Endothelial cell of umbilical vein (primary cell): Measurements from ENCODE around the gene TMEM37. TPM values are rescaled to one million over a fixed set of nuclear protein-coding genes. Genes with fewer than 3 reads are reported as not detected.

Experiments used
- BruUV-seq: library from RNA; stranded (reverse); fragments of 400-500 nt; replicated peaks from 2 replicates; lab custom pipeline; 2021; lab: Mats Ljungman, UMichigan
- CTCF ChIA-PET: fragments of 300-600, 350-600 bp; sonication (Branson Sonifier 250); formaldehyde crosslinking; loops from one replicate; lab custom pipeline; 2021; ENCODE audit warnings: antibody characterized with exemption, inconsistent platforms; lab: Charles Lee
- POLR2A ChIA-PET: fragments of 300-600, 350-600 bp; sonication (Branson Sonifier 250); formaldehyde crosslinking; loops from one replicate; lab custom pipeline; 2021; ENCODE audit warnings: antibody characterized with exemption, inconsistent platforms; lab: Charles Lee
- DNase-seq: peaks from one replicate; pipeline ENCODE4 v3.0.0-alpha.2; 2011; ENCODE audit warnings: low read depth, low spot score
- FAIRE-seq: peaks from 2 replicates; lab custom pipeline; 2011; peaks lifted over from hg19 to GRCh38; lab: Jason Lieb, UNC
- H2AFZ ChIP-seq: 2 replicates; pipeline ENCODE4 v1.6.0; 2012; ENCODE audit warnings: low read depth, low read length, control low read depth, inconsistent platforms
- H3K27ac ChIP-seq: 2 replicates; pipeline ENCODE4 v1.5.1; 2011; ENCODE audit warnings: low read depth, mild to moderate bottlenecking, control low read depth, low read length, moderate library complexity; ENCODE audit not compliant: insufficient read depth
- H3K27me3 ChIP-seq, 2 experiments: 2 replicates each; pipeline versions ENCODE4 v1.6.0 to v1.6.1; 2011; ENCODE audit warnings: low read length in 2 of 2, mixed read lengths in 1 of 2; ENCODE audit not compliant: control insufficient read depth in 2 of 2, insufficient read depth in 2 of 2
- H3K36me3 ChIP-seq, 2 experiments: 2 replicates in 1 of 2; 3 replicates in 1 of 2; pipeline ENCODE4 v1.5.1; 2011; ENCODE audit warnings: low read length in 2 of 2, mild to moderate bottlenecking in 1 of 2, moderate library complexity in 1 of 2; ENCODE audit not compliant: control insufficient read depth in 2 of 2, insufficient read depth in 2 of 2; ENCODE audit errors: extremely low read depth in 1 of 2
- H3K4me1 ChIP-seq: 3 replicates; pipeline ENCODE4 v1.5.1; 2011; ENCODE audit warnings: mild to moderate bottlenecking, low read length; ENCODE audit not compliant: control insufficient read depth, insufficient read depth; ENCODE audit errors: extremely low read depth
- H3K4me2 ChIP-seq: 2 replicates; pipeline ENCODE4 v1.6.1; 2011; ENCODE audit warnings: low read length, control low read depth, mixed read lengths; ENCODE audit not compliant: insufficient read depth
- H3K4me3 ChIP-seq, 3 experiments: fragments of 200-600 bp in 1 of 3; sonication (generic), shearing (Covaris generic) in 1 of 3; replicated peaks in 1 of 3; 2 replicates each; pipeline ENCODE4 v1.5.1; 2011 to 2016; ENCODE audit warnings: control low read depth in 3 of 3, low read length in 3 of 3, mild to moderate bottlenecking in 2 of 3, inconsistent platforms in 1 of 3, low read depth in 1 of 3, moderate library complexity in 1 of 3; ENCODE audit not compliant: insufficient read depth in 1 of 3
- H3K79me2 ChIP-seq: 2 replicates; pipeline ENCODE4 v1.6.0; 2012; ENCODE audit warnings: low read length, inconsistent platforms; ENCODE audit not compliant: control insufficient read depth, insufficient read depth
- H3K9ac ChIP-seq: replicated peaks from 2 replicates; pipeline ENCODE3; 2011; ENCODE audit warnings: low read length, control low read depth; ENCODE audit not compliant: insufficient read depth; ENCODE audit errors: extremely low read depth
- H3K9me1 ChIP-seq: replicated peaks from 3 replicates; pipeline ENCODE4 v1.6.0; 2011; ENCODE audit warnings: mild to moderate bottlenecking, low read length; ENCODE audit not compliant: control insufficient read depth, insufficient read depth; ENCODE audit errors: extremely low read depth
- H3K9me3 ChIP-seq: replicated peaks from 2 replicates; pipeline ENCODE4 v1.5.1; 2012; ENCODE audit warnings: low read length, inconsistent platforms; ENCODE audit not compliant: control insufficient read depth, insufficient read depth
- H4K20me1 ChIP-seq: replicated peaks from 2 replicates; pipeline ENCODE3; 2011; ENCODE audit warnings: mild to moderate bottlenecking, low read length; ENCODE audit not compliant: control insufficient read depth, insufficient read depth; ENCODE audit errors: extremely low read depth
- EZH2 ChIP-seq: IDR thresholded peaks from 2 replicates; pipeline ENCODE4 v1.6.1; 2012; ENCODE audit warnings: borderline replicate concordance, low read depth, mild to moderate bottlenecking, moderate library complexity, low read length, inconsistent platforms; ENCODE audit not compliant: severe bottlenecking
- FOS ChIP-seq: IDR thresholded peaks from 2 replicates; pipeline ENCODE4 v1.6.1; 2011; ENCODE audit warnings: mild to moderate bottlenecking, low read length, moderate library complexity, borderline replicate concordance; ENCODE audit not compliant: insufficient read depth
- GATA2 ChIP-seq: IDR thresholded peaks from 2 replicates; pipeline ENCODE4 v1.7.0; 2011; ENCODE audit warnings: low read depth, mild to moderate bottlenecking, moderate library complexity, mixed read lengths, low read length; ENCODE audit not compliant: insufficient read length, insufficient read depth
- JUN ChIP-seq: IDR thresholded peaks from 2 replicates; pipeline ENCODE4 v1.6.1; 2011; ENCODE audit warnings: borderline replicate concordance, low read depth; ENCODE audit not compliant: insufficient read length, insufficient read depth
- MYC ChIP-seq: IDR thresholded peaks from one replicate; pipeline ENCODE4 v1.6.1; 2011; ENCODE audit warnings: mild to moderate bottlenecking, low read depth, low read length
- POLR2A ChIP-seq: IDR thresholded peaks from 2 replicates; pipeline ENCODE4 v1.6.1; 2012; ENCODE audit warnings: low read depth, mild to moderate bottlenecking, control low read depth, low read length
- POLR2AphosphoS5 ChIP-seq: IDR thresholded peaks from 2 replicates; pipeline ENCODE4 v1.6.1; 2012; ENCODE audit warnings: low read depth, mild to moderate bottlenecking, control low read depth, low read length, moderate library complexity; ENCODE audit not compliant: insufficient read depth
- dilution Hi-C: fragments of 300-500 bp; cut with MboI; formaldehyde crosslinking; loops from one replicate; pipeline ENCODE4 v1.15.0; 2019; ENCODE audit warnings: low sequenced_read_pairs; ENCODE audit not compliant: extremely low pct_ligation_motif_present
- intact Hi-C: fragments of 100-400 bp; cut with micrococcal nuclease; formaldehyde crosslinking; loops from one replicate; pipeline ENCODE4 v1.10.0; 2022
- polyA plus RNA-seq, 4 experiments: library from polyadenylated mRNA; depleted of rRNA in 3 of 4; stranded (reverse) in 3 of 4; unstranded in 1 of 4; fragments of >200 nt; gene quantifications; 2 replicates each; pipeline versions ENCODE4 v1.2.1 to v1.2.3, GENCODE V29; 2011 to 2012; ENCODE audit warnings: missing spikeins in 1 of 4
- total RNA-seq: library from RNA; stranded (reverse); gene quantifications from 2 replicates; pipeline ENCODE4 v1.2.3, GENCODE V29; 2021
- TF ChIP-seq, protein P1 (sequence below): IDR thresholded peaks from 2 replicates; pipeline ENCODE4 v1.6.1; 2011; ENCODE audit not compliant: insufficient read depth, insufficient read length
- TF ChIP-seq, protein P2 (sequence below), 2 donors: IDR thresholded peaks; 1 replicate in 1 of 2; 2 replicates in 1 of 2; pipeline ENCODE4 v1.5.1; 2011; ENCODE audit warnings: low read length in 2 of 2, mild to moderate bottlenecking in 2 of 2, moderate library complexity in 2 of 2, control low read depth in 1 of 2, inconsistent platforms in 1 of 2, low read depth in 1 of 2; ENCODE audit not compliant: insufficient read depth in 1 of 2; ENCODE audit errors: extremely low read depth in 1 of 2

Gene TMEM37
- total and polyA plus RNA-seq, 2 donors (not counting 3 experiments of a cell fraction or from before 2014, with no cell fraction given): 3.5 to 16.2 TPM

DNA sequence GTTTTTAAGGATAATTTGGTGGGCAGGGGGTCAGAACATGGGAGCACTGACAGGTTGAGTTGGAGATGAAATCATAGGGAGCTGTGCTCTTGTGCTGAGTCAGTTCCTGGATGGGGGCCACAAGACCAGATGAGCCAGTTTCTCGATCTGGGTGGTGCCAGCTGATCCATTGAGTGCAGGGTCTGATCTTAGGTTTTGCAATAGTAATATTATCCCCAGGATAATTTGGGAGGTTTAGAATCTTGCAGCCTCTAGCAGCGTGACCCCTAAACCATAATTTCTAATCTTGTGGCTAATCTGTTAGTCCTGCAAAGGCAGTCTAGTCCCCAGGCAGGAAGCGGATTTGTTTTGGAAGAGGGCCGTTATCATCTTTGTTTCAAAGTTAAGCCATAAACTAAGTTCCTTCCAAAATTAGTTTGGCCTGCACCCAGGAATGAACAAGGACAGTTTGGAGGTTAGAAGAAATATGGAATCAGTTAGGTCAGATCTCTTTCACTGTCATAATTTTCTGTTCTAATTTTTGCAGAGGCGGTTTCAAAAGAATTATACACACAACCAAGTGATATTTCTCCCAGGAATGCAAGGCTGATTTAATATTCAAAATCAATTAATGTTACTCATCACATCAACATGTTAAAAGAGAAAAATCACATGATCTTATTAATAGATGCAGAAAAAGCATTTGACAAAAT is 41.9 kb upstream of the TMEM37 start:
- dilution Hi-C loops: no loop called here
- DNase-seq: no peak

More for the DNA sequence above, 41.9 kb upstream of the TMEM37 start:
- no peak overlapping the region for H3K4me3 ChIP-seq
- ChIA-PET POLR2A (no interaction called here), CTCF (interaction anchor here (1.0 to 2.2 kb wide), 2 partner anchors 12 to 86 kb away, joined by 3 to 8 read pairs; no protein-coding TSS in a partner anchor)
- no peak overlapping the region for H3K27ac ChIP-seq
- no peak for FAIRE-seq
- H3K9ac ChIP-seq: no peak overlapping the region
- H3K79me2 ChIP-seq: no peaks in the 10 kb centered on the region
- peaks cover 2 to 4% of the 10 kb centered on the region in 2 experiments for H3K27me3 ChIP-seq
- no peak for TF ChIP-seq POLR2A
- TF ChIP-seq, protein P1, sequence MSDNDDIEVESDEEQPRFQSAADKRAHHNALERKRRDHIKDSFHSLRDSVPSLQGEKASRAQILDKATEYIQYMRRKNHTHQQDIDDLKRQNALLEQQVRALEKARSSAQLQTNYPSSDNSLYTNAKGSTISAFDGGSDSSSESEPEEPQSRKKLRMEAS: no peak
- no peak for TF ChIP-seq MYC
- TF ChIP-seq JUN: no peak
- TF ChIP-seq FOS: no peak
- TF ChIP-seq GATA2: no peak
- no peak for TF ChIP-seq POLR2AphosphoS5
- TF ChIP-seq, protein P2, sequence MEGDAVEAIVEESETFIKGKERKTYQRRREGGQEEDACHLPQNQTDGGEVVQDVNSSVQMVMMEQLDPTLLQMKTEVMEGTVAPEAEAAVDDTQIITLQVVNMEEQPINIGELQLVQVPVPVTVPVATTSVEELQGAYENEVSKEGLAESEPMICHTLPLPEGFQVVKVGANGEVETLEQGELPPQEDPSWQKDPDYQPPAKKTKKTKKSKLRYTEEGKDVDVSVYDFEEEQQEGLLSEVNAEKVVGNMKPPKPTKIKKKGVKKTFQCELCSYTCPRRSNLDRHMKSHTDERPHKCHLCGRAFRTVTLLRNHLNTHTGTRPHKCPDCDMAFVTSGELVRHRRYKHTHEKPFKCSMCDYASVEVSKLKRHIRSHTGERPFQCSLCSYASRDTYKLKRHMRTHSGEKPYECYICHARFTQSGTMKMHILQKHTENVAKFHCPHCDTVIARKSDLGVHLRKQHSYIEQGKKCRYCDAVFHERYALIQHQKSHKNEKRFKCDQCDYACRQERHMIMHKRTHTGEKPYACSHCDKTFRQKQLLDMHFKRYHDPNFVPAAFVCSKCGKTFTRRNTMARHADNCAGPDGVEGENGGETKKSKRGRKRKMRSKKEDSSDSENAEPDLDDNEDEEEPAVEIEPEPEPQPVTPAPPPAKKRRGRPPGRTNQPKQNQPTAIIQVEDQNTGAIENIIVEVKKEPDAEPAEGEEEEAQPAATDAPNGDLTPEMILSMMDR (IDR thresholded peaks at IDR 0.05; ENCODE audit: extremely low read depth in 1 of 2, insufficient read depth in 1 of 2, low read depth in 1 of 2, low read length in 2 of 2): no peak
- no peak for TF ChIP-seq EZH2
- no peak overlapping the region for H3K4me2 ChIP-seq
- intact Hi-C loops: no loop called here
- H3K36me3 ChIP-seq: no peaks in the 10 kb centered on the region
- no peaks in the 10 kb centered on the region for H4K20me1 ChIP-seq
- H2AFZ ChIP-seq: no peak overlapping the region
- no TSS peak for BruUV-seq
- no peaks in the 10 kb centered on the region for H3K9me3 ChIP-seq
- no peaks in the 10 kb centered on the region for H3K4me1 ChIP-seq
- H3K9me1 ChIP-seq: no peaks in the 10 kb centered on the region
